Measurements from ENCODE around the gene FCER1G. TPM values are rescaled to one million over a fixed set of nuclear protein-coding genes. Genes with fewer than 3 reads are reported as not detected.

FCER1G gene
- total RNA-seq, 1 experiment from 2014 or later = 1.0 TPM

DNA sequence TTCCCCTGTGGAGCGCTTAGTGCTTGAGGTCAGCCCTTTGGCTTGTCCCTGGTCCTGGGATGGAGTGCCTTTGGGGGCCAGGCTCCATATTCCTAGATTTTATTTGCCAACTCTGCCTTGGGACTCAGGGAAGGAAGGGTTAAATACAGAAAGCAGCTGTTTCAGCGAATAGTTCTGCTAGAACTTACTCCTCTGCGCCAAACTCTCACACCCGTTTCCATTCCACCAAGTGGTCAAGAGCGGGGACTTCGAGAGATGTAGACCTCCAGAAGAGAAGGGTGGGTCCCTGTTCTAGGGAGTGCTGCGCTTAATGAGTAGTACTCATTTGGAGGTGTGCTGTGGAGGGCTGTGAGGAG lies 10.1 kb downstream of the FCER1G start:
- intact Hi-C loops (cut with micrococcal nuclease) = loop anchor here (1.0 to 10.0 kb wide), 5 partner anchors 16 to 510 kb away; partner anchors contain the start of gene NDUFS2
- peak overlapping the region; percentile 88 for H3K27ac Mint-ChIP-seq (ENCODE audit: low read depth, unreplicated experiment)
- H3K4me1 Mint-ChIP-seq (ENCODE audit: insufficient read depth, unreplicated experiment) = peaks cover 22% of the 10 kb centered on the region
- CTCF ChIA-PET = interaction anchor here (0.6 to 18.5 kb wide), 43 partner anchors 8 to 1340 kb away, joined by 3 to 444 read pairs (median 8); partner anchors contain the start of genes ADAMTS4, B4GALT3, CFAP126 and FCER1G
- TF ChIP-seq, protein P1, sequence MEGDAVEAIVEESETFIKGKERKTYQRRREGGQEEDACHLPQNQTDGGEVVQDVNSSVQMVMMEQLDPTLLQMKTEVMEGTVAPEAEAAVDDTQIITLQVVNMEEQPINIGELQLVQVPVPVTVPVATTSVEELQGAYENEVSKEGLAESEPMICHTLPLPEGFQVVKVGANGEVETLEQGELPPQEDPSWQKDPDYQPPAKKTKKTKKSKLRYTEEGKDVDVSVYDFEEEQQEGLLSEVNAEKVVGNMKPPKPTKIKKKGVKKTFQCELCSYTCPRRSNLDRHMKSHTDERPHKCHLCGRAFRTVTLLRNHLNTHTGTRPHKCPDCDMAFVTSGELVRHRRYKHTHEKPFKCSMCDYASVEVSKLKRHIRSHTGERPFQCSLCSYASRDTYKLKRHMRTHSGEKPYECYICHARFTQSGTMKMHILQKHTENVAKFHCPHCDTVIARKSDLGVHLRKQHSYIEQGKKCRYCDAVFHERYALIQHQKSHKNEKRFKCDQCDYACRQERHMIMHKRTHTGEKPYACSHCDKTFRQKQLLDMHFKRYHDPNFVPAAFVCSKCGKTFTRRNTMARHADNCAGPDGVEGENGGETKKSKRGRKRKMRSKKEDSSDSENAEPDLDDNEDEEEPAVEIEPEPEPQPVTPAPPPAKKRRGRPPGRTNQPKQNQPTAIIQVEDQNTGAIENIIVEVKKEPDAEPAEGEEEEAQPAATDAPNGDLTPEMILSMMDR (IDR thresholded peaks at IDR 0.05; ENCODE audit: unreplicated experiment) = no peak
- DNase-seq (ENCODE audit: unreplicated experiment) = no peak
- no peaks in the 10 kb centered on the region for H3K27me3 Mint-ChIP-seq (ENCODE audit: insufficient read depth, unreplicated experiment)
- no peak overlapping the region for H3K4me3 Mint-ChIP-seq (ENCODE audit: unreplicated experiment)
- H3K36me3 Mint-ChIP-seq (ENCODE audit: insufficient read depth, unreplicated experiment) = peaks cover 19% of the 10 kb centered on the region
- POLR2A ChIA-PET = interaction anchor here (0.6 to 6.8 kb wide), 25 partner anchors 8 to 512 kb away, joined by 3 to 81 read pairs (median 5); partner anchors contain the start of genes ADAMTS4, B4GALT3, DEDD and NDUFS2
- H3K9me3 Mint-ChIP-seq (ENCODE audit: unreplicated experiment) = no peaks in the 10 kb centered on the region
- no TSS peak for BruUV-seq (replicated peaks)

DNA sequence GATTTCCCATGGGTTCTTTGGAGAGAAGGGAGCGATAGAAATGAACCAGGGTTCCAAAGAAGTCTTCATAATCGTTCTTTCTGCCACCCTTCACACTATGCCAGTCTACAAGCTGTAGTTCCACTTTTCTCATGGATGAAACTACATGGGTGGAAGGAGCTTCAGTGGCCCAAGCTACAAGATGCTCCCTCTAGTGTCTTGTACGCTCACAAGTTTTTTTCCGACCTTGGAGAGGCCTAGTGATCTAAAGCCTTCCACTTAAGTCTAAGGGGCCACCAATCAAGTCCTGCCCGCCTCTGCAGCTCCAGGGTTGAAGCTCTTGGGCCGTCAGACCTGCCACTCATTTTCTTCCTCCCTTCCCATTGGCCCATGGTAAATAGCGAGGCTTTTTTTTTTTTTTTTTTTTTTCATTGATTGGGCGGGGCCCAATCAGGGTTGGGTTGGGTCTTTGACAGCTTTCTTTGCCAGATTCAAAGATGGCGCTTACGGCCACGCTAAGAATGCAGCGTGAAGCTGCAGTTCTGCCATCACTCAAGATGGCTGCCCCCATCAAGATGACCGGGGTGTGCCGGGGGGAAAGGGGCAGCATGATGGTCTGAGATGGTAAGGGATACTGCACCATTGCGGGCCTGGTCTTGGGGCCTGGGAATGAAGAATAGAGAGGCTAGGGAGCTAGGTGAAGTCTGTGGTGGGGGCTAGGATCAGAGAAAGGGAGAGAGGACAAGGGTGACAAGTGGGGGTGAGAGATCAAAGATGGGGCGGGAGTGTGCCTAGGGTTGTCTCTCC lies 10.6 kb downstream of the FCER1G start, which contains the start of gene TOMM40L:
Gene TOMM40L, plus strand, starts transcription at position 527 of the 786 bp plus-strand sequence. CDS start 430 bp downstream, outside the sequence.
- TF ChIP-seq, protein P1 (IDR thresholded peaks at IDR 0.05; ENCODE audit: unreplicated experiment) = peak; percentile 62
- Mint-ChIP-seq H3K36me3 (ENCODE audit: insufficient read depth, unreplicated experiment) (peaks cover 22% of the 10 kb centered on the region), H3K27me3 (ENCODE audit: insufficient read depth, unreplicated experiment) (no peaks in the 10 kb centered on the region), H3K4me1 (ENCODE audit: insufficient read depth, unreplicated experiment) (peaks cover 22% of the 10 kb centered on the region), H3K4me3 (ENCODE audit: unreplicated experiment) (peak within 1 kb of the TSS; percentile 90), H3K27ac (ENCODE audit: low read depth, unreplicated experiment) (peak within 1 kb of the TSS; percentile 88), H3K9me3 (ENCODE audit: unreplicated experiment) (no peaks in the 10 kb centered on the region)
- POLR2A ChIA-PET = interaction anchor here (0.6 to 6.8 kb wide), 36 partner anchors 9 to 937 kb away, joined by 3 to 81 read pairs (median 4); partner anchors contain the start of genes ADAMTS4, B4GALT3, DEDD and F11R
- no TSS peak for BruUV-seq (replicated peaks)
- DNase-seq (ENCODE audit: unreplicated experiment) = peak; percentile 100
- CTCF ChIA-PET = interaction anchor here (0.5 to 18.5 kb wide), 56 partner anchors 8 to 1339 kb away, joined by 3 to 444 read pairs (median 5); partner anchors contain the start of genes ADAMTS4, B4GALT3, CFAP126 and FCER1G
- intact Hi-C loops (cut with micrococcal nuclease) = loop anchor here (1.0 to 10.0 kb wide), 5 partner anchors 16 to 509 kb away; partner anchors contain the start of gene NDUFS2

DNA sequence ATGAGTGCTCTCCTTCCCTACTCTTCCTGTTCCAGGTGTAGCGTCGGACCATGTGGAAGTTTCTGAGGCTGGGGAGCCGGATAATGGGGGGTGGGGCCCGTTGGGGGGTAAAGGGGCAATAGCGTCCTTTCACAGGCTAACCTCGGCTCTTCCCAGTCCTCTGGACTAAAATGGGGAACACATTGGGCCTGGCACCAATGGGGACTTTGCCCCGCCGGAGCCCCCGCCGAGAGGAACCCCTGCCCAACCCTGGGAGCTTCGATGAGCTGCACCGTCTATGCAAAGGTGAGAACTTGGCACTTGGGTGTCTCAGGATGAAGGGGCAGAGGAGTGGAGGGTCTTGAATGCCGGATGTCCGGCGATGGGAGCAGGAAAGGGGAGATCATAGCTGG lies 11.2 kb downstream of the FCER1G start:
- peak; percentile 27 for DNase-seq (ENCODE audit: unreplicated experiment)
- intact Hi-C loops (cut with micrococcal nuclease) = loop anchor here (10.0 kb wide), 1 partner anchor 508 kb away; no protein-coding TSS in a partner anchor
- H3K36me3 Mint-ChIP-seq (ENCODE audit: insufficient read depth, unreplicated experiment) = peaks cover 22% of the 10 kb centered on the region

More for the DNA sequence above, 11.2 kb downstream of the FCER1G start:
- Mint-ChIP-seq H3K27me3 (ENCODE audit: insufficient read depth, unreplicated experiment) (no peaks in the 10 kb centered on the region), H3K4me3 (ENCODE audit: unreplicated experiment) (peak overlapping the region; percentile 90), H3K9me3 (ENCODE audit: unreplicated experiment) (no peaks in the 10 kb centered on the region), H3K4me1 (ENCODE audit: insufficient read depth, unreplicated experiment) (peaks cover 22% of the 10 kb centered on the region), H3K27ac (ENCODE audit: low read depth, unreplicated experiment) (peak overlapping the region; percentile 88)
- POLR2A ChIA-PET = interaction anchor here (0.6 to 6.8 kb wide), 30 partner anchors 9 to 1129 kb away, joined by 3 to 81 read pairs (median 4); partner anchors contain the start of genes ADAMTS4, B4GALT3, DEDD and F11R
- TF ChIP-seq, protein P1 (IDR thresholded peaks at IDR 0.05; ENCODE audit: unreplicated experiment) = no peak
- CTCF ChIA-PET = interaction anchor here (0.5 to 18.5 kb wide), 58 partner anchors 9 to 969 kb away, joined by 3 to 444 read pairs (median 5); partner anchors contain the start of genes ADAMTS4, CFAP126, FCER1G and NDUFS2
- no TSS peak for BruUV-seq (replicated peaks)

All from MCF 10A (cell line).